GM19372 (cell line): ENCODE results near the gene ELAC1.

ENCODE experiments used
- ATAC-seq: cut with Tn5 transposase; IDR thresholded peaks from one replicate; pipeline ENCODE4 v1.9.1; 2021; ENCODE audit warnings: mild to moderate bottlenecking, low read depth, moderate library complexity; ENCODE audit not compliant: unreplicated experiment

The ELAC1 gene

GRCh38 chr18:51012441-51012840, 44.6 kb downstream of the ELAC1 start:
- no peak for ATAC-seq

- no peak for ATAC-seq
Observed at GRCh38 chr18:51013259-51013658, 45.4 kb downstream of the ELAC1 start.

GRCh38 chr18:51017140-51017879, 49.5 kb downstream of the ELAC1 start:
- no peak for ATAC-seq

GRCh38 chr18:51020536-51020935, 52.7 kb downstream of the ELAC1 start:
- ATAC-seq: no peak

GRCh38 chr18:51021226-51021965, 53.6 kb downstream of the ELAC1 start:
- no peak for ATAC-seq

- ATAC-seq: no peak
Observed at GRCh38 chr18:51025512-51025911, 57.7 kb downstream of the ELAC1 start.

GRCh38 chr18:51028201-51028805, 60.5 kb downstream of the ELAC1 start:
- ATAC-seq: no peak

GRCh38 chr18:51029378-51029693, 61.5 kb downstream of the ELAC1 start:
- ATAC-seq: no peak

- peak; percentile 75 for ATAC-seq
Observed at GRCh38 chr18:51029694-51030536, 62.1 kb downstream of the ELAC1 start, which contains the start of gene SMAD4. Gene SMAD4 (plus strand): TSS chr18:51030213. CDS start chr18:51047047, 16,834 bp downstream.

GRCh38 chr18:51030537-51031258, 62.9 kb downstream of the ELAC1 start:
- peak; percentile 52 for ATAC-seq

GRCh38 chr18:51032193-51032592, 64.4 kb downstream of the ELAC1 start:
- ATAC-seq: no peak

GRCh38 chr18:51037230-51037629, 69.4 kb downstream of the ELAC1 start:
- ATAC-seq: no peak
